K562 (cell line): Measurements from ENCODE around the gene HYOU1. TPM values are rescaled to one million over a fixed set of nuclear protein-coding genes. Genes with fewer than 3 reads are reported as not detected.

Experiments
- CREBBP ChIP-seq: IDR thresholded peaks from one replicate; pipeline ENCODE4 v1.6.1; 2012; ENCODE audit warnings: low read depth, mild to moderate bottlenecking, control low read depth, inconsistent platforms, low read length
- DNMT1 ChIP-seq: fragments of 450-650 bp; IDR thresholded peaks from 2 replicates; pipeline ENCODE4 v1.6.1; 2016; ENCODE audit warnings: antibody characterized with exemption, mild to moderate bottlenecking
- GABPA ChIP-seq: fragments of 200-800 bp; sonication (Bioruptor generic); conservative IDR thresholded peaks from 2 replicates; pipeline ENCODE4 v1.6.1; 2016; ENCODE audit warnings: low read depth, missing genetic modification characterization, missing compliant biosample characterization
- MYBL2 ChIP-seq, 2 experiments: fragments of 450-650 bp in 1 of 2; sonication (generic) in 1 of 2; formaldehyde crosslinking in 1 of 2; IDR thresholded peaks; 2 replicates each; pipeline versions ENCODE4 v1.6.1 to v1.8.1; 2017 to 2022; ENCODE audit warnings: borderline replicate concordance in 1 of 2, inconsistent platforms in 1 of 2, low read depth in 1 of 2, mild to moderate bottlenecking in 1 of 2, missing genetic modification reagents in 1 of 2, moderate library complexity in 1 of 2
- NR2F6 ChIP-seq: fragments of 450-650 bp; formaldehyde crosslinking; IDR thresholded peaks from 2 replicates; pipeline ENCODE4 v1.4.0; 2020; ENCODE audit warnings: mild to moderate bottlenecking
- NR3C1 ChIP-seq: sonication (generic); formaldehyde crosslinking; IDR thresholded peaks from 2 replicates; pipeline ENCODE4 v1.8.1; 2022; ENCODE audit warnings: missing genetic modification reagents
- RUNX1 ChIP-seq: sonication (generic); IDR thresholded peaks from 2 replicates; pipeline ENCODE4 v1.6.1; 2016; ENCODE audit warnings: antibody characterized with exemption, low read depth
- STAT5A ChIP-seq: IDR thresholded peaks from 2 replicates; pipeline ENCODE4 v1.6.1; 2012; ENCODE audit warnings: low read length, inconsistent platforms, borderline replicate concordance
- SUPT5H ChIP-seq: fragments of 450-650 bp; IDR thresholded peaks from 2 replicates; pipeline ENCODE4 v1.6.1; 2016
- TAL1 ChIP-seq: fragments of 450-650 bp; IDR thresholded peaks from 2 replicates; pipeline ENCODE4 v1.6.1; 2016; ENCODE audit warnings: mild to moderate bottlenecking
- TBP ChIP-seq: optimal IDR thresholded peaks from 2 replicates; pipeline ENCODE3; 2011; ENCODE audit warnings: low read depth, low read length, improper control_type of control experiment
- U2AF2 ChIP-seq: fragments of 200-400 bp; formaldehyde crosslinking; optimal IDR thresholded peaks from 2 replicates; pipeline ENCODE3; 2017; ENCODE audit warnings: low read depth, mild to moderate bottlenecking, low read length
- VEZF1 ChIP-seq: fragments of 200-800 bp; sonication (Bioruptor generic); IDR thresholded peaks from 2 replicates; pipeline ENCODE4 v1.6.1; 2017; ENCODE audit warnings: missing genetic modification characterization, missing compliant biosample characterization
- ZC3H11A ChIP-seq: IDR thresholded peaks from 2 replicates; pipeline ENCODE4 v1.6.1; 2012; ENCODE audit warnings: low read depth, low read length, improper control_type of control experiment
- ZKSCAN3 ChIP-seq: fragments of 250-450 bp; sonication (Bioruptor Pico); IDR thresholded peaks from 2 replicates; pipeline ENCODE4 v1.4.0; 2020
- ZNF134 ChIP-seq: fragments of 250-450 bp; sonication (Bioruptor Pico); conservative IDR thresholded peaks from 2 replicates; pipeline ENCODE4 v1.4.0; 2020
- ZNF24 ChIP-seq: fragments of 450-650 bp; IDR thresholded peaks from 2 replicates; pipeline ENCODE4 v1.6.1; 2016
- ZNF3 ChIP-seq: fragments of 250-450 bp; sonication (Bioruptor Pico); IDR thresholded peaks from 2 replicates; pipeline ENCODE4 v1.5.0; 2021; ENCODE audit warnings: mild to moderate bottlenecking, moderate library complexity
- ZNF384 ChIP-seq: IDR thresholded peaks from 2 replicates; pipeline ENCODE4 v1.6.1; 2012; ENCODE audit warnings: low read depth, low read length, improper control_type of control experiment
- ZNF57 ChIP-seq: fragments of 450-650 bp; formaldehyde crosslinking; IDR thresholded peaks from 2 replicates; pipeline ENCODE4 v1.4.0; 2020; ENCODE audit warnings: mild to moderate bottlenecking, moderate library complexity
- ZNF644 ChIP-seq: fragments of 200-800 bp; sonication (Bioruptor generic); IDR thresholded peaks from 2 replicates; pipeline ENCODE4 v1.6.1; 2016; ENCODE audit warnings: low read depth, missing genetic modification characterization, missing compliant biosample characterization
- polyA plus RNA-seq, 8 experiments: library from polyadenylated mRNA; depleted of rRNA in 4 of 8; stranded (reverse) in 5 of 8; unstranded in 3 of 8; fragments of >200 nt; fragmentation: Nextera tagmentation in 2 of 8; fragmentation: Illumina TruSeq in 1 of 8; extraction: Ambion mirVana in 2 of 8; extraction: Trizol in 1 of 8; gene quantifications; 2 replicates each; pipeline versions ENCODE4 v1.2.1 to v1.2.3, GENCODE V29; 2011 to 2014; ENCODE audit warnings: inconsistent platforms in 1 of 8, missing spikeins in 1 of 8
- total RNA-seq, 7 experiments: library from RNA; depleted of rRNA in 6 of 7; stranded (reverse); fragments of >200 nt in 6 of 7; fragmentation: Illumina TruSeq in 2 of 7; extraction: Trizol in 2 of 7; gene quantifications; 2 replicates each; pipeline versions ENCODE4 v1.2.1 to v1.2.3, GENCODE V29; 2011 to 2021; ENCODE audit warnings: low replicate concordance in 1 of 7
- TF ChIP-seq, protein P1 (sequence below): fragments of 250-450 bp; sonication (Bioruptor Pico); IDR thresholded peaks from 2 replicates; pipeline ENCODE4 v1.8.0; 2022; ENCODE audit warnings: moderate library complexity, mild to moderate bottlenecking, inconsistent platforms
- TF ChIP-seq, protein P2 (sequence below): fragments of 150-350 bp; conservative IDR thresholded peaks from 2 replicates; pipeline ENCODE4 v1.6.1; 2014; ENCODE audit warnings: low read length
- TF ChIP-seq, protein P3 (sequence below): fragments of 250-450 bp; sonication (Bioruptor Pico); IDR thresholded peaks from 2 replicates; pipeline ENCODE4 v1.5.0; 2022; ENCODE audit warnings: mild to moderate bottlenecking

HYOU1 gene
- total and polyA plus RNA-seq, 9 of the 15 experiments (the other 6 are each of a cell fraction or from before 2014, with no cell fraction given): 19.5 to 197 (median 128) TPM

DNA sequence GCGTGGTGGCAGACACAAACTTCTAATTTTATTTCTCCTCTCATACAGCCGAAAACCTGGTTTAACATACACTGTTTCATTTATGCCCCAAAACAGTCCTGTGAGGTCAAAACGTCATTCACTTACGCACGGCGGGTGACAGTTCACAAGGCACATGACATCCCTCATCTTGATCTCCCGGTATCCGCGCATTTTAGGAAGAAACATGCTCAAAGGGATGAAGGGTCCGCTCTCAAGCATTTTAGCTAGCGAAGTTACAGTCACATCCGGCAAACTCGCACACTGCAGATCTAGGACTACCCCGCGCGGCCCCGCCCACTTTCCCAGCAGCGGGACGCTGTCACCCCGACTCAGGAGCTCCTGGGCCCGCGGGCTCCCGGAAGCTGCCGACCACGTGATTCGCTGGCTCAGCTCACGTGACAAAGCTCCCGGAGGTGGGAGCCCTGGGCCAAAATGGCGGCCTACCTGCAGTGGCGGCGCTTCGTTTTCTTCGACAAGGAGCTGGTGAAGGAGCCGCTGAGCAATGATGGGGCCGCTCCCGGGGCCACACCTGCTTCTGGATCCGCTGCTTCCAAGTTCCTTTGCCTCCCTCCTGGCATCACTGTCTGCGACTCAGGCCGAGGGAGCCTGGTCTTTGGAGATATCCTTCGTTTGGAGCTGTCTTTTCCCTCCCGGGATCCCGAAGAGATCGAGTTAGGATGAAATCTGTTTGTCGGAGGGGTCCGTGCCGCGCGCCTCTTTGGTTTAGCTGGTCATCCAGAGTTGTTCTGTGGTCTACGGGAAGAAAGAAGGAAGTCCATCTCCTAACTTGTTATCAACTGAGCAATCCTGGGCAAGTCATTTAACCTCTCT lies 10.6 kb upstream of the HYOU1 start, which contains the start of gene VPS11 (continued):
- TF ChIP-seq, protein P1, sequence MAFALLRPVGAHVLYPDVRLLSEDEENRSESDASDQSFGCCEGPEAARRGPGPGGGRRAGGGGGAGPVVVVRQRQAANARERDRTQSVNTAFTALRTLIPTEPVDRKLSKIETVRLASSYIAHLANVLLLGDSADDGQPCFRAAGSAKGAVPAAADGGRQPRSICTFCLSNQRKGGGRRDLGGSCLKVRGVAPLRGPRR (CRISPR knock-in tag): no peak
- TF ChIP-seq U2AF2: no peak
- no peak for TF ChIP-seq ZNF134 (CRISPR knock-in tag)
- TF ChIP-seq NR2F6 (CRISPR knock-in tag): no peak
- TF ChIP-seq ZNF384: no peak
- peak; percentile 89 for TF ChIP-seq GABPA (tag)
- no peak for TF ChIP-seq STAT5A
- TF ChIP-seq ZC3H11A: no peak
- TF ChIP-seq SUPT5H: peak; percentile 63
- no peak for TF ChIP-seq ZKSCAN3 (CRISPR knock-in tag)
- TF ChIP-seq CREBBP: no peak
- TF ChIP-seq, protein P2, sequence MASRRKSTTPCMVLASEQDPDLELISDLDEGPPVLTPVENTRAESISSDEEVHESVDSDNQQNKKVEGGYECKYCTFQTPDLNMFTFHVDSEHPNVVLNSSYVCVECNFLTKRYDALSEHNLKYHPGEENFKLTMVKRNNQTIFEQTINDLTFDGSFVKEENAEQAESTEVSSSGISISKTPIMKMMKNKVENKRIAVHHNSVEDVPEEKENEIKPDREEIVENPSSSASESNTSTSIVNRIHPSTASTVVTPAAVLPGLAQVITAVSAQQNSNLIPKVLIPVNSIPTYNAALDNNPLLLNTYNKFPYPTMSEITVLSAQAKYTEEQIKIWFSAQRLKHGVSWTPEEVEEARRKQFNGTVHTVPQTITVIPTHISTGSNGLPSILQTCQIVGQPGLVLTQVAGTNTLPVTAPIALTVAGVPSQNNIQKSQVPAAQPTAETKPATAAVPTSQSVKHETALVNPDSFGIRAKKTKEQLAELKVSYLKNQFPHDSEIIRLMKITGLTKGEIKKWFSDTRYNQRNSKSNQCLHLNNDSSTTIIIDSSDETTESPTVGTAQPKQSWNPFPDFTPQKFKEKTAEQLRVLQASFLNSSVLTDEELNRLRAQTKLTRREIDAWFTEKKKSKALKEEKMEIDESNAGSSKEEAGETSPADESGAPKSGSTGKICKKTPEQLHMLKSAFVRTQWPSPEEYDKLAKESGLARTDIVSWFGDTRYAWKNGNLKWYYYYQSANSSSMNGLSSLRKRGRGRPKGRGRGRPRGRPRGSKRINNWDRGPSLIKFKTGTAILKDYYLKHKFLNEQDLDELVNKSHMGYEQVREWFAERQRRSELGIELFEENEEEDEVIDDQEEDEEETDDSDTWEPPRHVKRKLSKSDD: no peak
- no peak for TF ChIP-seq NR3C1 (CRISPR knock-in tag)
- TF ChIP-seq ZNF644: no peak
- peak; percentile 56 for TF ChIP-seq TBP
- TF ChIP-seq, protein P3, sequence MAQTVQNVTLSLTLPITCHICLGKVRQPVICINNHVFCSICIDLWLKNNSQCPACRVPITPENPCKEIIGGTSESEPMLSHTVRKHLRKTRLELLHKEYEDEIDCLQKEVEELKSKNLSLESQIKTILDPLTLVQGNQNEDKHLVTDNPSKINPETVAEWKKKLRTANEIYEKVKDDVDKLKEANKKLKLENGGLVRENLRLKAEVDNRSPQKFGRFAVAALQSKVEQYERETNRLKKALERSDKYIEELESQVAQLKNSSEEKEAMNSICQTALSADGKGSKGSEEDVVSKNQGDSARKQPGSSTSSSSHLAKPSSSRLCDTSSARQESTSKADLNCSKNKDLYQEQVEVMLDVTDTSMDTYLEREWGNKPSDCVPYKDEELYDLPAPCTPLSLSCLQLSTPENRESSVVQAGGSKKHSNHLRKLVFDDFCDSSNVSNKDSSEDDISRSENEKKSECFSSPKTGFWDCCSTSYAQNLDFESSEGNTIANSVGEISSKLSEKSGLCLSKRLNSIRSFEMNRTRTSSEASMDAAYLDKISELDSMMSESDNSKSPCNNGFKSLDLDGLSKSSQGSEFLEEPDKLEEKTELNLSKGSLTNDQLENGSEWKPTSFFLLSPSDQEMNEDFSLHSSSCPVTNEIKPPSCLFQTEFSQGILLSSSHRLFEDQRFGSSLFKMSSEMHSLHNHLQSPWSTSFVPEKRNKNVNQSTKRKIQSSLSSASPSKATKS: no peak
- TF ChIP-seq MYBL2 (IDR thresholded peaks at IDR 0.05; ENCODE audit: low read depth): no peak
- no peak for TF ChIP-seq MYBL2 (CRISPR knock-in tag; IDR thresholded peaks at IDR 0.05; ENCODE audit: borderline replicate concordance)
- no peak for TF ChIP-seq TAL1
- TF ChIP-seq VEZF1 (CRISPR knock-in tag): peak; percentile 72
- TF ChIP-seq ZNF57: no peak
- TF ChIP-seq RUNX1: no peak
- no peak; the same call in 1 of the 2 replicates for TF ChIP-seq ZNF24
- TF ChIP-seq DNMT1: no peak
- TF ChIP-seq ZNF3 (CRISPR knock-in tag): no peak
